NCI-H2081 (cell line): Measurements from ENCODE around the gene PARD3B.
"Not testable (repeated sequence)": the region's sequence is repeated elsewhere in the genome, so short reads cannot be mapped to it uniquely, and the experiment has no call there.

Experiments used
- DNase-seq, 2 experiments: peaks; one replicate each; lab custom pipeline; 2025; lab: John Stamatoyannopoulos, UW

PARD3B gene

DNA sequence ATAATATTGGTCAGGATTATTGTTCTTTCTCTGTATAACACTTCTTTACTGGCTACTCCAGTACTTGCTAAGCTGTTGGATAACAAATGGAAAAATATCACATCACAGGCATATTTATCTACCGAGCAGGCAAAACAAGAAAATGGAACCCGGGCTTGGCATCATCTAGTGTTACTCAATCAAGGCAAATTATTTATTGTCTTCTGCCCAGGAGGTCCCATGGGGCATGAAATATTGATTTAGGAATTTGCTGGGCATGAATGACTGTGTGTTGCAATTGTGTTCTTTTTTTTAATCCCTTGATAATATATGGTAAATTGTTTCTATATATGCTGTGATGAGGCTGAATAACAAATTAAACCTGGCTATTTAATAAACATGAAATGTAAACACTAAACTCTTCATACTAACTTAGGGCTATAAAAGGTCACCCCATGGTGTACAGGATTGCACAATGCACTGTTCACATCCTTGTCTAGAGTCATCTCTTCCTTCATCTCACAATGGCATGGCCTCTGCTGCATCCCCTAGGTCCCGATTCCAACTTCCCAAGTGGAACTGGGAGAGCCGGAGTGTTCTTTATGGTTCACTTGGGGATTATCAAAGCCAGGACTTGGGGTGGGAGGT lies 2.2 kb upstream of the PARD3B start:
- DNase-seq, result no peak

DNA sequence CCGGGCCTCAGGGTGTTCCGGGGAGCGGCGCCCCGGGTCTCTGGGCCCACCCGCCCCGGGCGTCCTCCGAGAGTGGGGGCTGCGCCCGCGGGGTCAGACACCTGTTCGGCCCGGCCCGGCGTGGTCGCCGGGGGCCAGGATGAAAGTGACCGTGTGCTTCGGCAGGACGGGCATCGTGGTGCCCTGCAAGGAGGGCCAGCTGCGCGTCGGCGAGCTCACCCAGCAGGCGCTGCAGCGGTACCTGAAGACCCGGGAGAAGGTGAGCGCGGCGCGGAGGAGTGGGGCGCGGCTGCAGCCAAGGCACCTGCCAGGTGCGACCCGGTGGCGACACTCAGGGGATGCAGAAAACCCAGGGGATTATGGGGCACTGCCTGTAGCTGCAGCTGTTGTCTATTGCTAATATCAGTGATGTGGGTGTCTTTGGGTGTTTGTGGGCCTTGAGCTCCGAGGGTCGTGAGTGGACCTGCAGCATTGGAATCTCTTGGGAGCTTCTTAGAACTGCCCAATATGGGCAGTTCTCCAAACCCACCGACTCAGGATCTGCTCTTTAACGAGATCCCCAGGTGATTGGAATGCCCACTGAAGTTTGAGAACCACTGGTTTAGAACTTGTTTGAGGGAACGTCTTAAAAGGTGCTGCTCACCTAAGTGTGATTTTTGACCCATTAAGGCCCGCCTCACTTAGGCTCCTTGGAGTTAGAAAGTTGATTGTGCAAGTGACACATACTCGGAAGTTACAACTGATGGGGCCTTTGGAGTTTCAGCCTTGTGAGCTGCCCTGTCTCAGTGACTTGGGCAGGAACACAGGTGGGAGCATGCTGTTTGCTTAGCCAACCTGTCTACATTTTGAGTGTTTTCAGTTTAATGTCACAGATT lies 823 bp downstream of the PARD3B start:
- DNase-seq, result peak; percentile 3 to 21

DNA sequence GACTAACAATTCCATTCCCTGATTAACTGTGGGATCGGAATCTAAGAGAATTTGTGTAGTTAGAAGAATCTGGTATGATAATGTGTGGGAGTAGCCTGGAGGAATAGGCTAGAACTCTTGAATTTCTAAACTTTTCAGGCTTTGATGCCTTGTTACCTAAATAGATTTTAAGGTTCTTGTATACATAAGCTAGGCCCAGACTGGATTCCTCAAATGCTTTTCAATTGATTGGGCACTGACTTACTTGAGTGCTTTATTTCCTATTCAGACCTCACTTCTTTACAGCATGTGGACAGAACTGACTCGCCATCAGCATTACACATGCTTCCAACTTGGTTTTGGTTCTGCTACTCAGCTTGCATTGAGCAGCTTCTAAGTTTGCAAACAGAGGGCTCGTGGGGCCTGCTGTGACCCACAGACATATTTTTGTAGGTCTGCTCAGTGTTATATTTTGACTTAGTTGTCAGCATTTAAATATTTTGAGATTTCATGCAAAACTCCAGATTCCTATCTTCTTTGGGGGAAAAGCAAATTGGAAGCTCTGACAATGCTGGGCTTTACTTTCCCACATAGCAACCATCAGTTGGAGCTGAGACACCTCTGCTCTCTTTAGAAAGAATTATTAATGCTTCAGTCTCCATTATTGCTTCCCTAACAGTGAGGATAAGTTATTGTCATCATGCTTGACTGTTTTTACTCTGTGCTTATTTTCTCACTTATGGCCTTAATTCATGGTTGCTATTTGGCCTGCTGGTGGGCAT lies 5.7 kb downstream of the PARD3B start:
- DNase-seq, result no peak

DNA sequence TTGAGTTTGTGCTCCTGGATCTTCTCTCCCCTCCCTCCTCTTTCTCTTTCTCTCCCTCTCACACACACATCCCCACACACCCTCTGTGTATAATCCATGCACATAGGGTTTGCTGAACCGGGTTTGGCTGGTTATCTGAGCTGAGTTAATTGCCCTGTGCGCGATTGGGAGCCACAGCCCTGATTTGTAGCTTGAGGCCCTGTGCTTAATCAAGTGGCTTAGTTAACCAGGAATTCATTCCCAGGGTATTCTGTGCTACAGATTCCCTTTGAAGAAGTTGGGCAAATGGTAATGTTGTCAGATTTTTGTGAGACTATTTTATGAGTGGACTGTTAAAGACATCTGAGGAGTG lies 6.2 kb downstream of the PARD3B start:
- DNase-seq, result no peak

DNA sequence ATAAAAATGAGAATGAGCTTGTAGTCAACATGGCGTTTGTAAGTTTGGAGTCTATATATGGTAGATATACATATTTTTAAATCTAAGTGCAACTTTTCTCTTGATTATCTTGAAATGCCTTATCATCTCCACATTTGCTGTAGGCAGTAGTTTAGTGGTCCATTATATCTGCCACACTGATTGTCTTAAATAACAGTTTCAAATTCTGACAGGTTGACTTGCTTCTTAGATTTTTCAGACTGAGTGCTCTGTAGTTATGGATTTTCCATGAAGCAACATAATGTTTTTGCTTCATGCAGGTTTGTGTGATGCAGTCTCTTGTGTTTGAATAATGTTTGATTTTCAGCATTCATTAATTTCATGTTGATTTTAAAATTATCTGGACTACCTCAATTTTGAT lies 12.3 kb downstream of the PARD3B start:
- DNase-seq, result no peak

DNA sequence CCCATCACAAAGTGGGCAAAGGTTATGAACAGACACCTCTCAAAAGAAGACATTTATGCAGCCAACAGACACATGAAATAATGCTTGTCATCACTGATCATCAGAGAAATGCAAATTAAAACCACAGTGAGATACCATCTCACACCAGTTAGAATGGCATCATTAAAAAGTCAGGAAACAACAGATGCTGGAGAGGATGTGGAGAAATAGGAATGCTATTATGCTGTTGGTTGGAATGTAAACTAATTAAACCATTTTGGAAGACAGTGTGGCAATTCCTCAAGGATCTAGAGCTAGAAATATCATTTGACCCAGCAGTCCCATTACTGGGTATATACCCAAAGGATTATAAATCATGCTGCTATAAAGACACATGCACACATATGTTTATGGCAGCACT lies 14.1 kb downstream of the PARD3B start:
- DNase-seq, result not testable (repeated sequence)

DNA sequence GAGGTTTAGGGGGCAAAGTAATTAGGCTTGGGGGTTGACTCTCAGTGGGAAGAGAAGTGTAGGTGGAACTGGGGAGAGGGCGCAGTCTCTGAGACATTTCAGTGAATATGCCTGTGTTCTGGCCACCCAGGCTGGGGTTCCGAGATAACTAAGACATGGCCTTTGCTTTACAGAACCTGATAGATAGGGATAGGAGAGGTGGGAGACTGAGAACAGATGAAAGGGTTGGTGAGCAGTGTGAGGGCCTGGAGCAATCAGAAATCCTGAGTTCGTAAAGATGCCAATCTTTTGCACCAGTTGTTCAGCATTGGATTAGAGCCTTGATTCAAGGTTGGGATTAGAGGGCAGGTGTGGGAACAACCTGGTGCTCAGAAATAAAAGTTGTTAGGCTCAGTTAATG lies 15.6 kb downstream of the PARD3B start:
- DNase-seq, result no peak

DNA sequence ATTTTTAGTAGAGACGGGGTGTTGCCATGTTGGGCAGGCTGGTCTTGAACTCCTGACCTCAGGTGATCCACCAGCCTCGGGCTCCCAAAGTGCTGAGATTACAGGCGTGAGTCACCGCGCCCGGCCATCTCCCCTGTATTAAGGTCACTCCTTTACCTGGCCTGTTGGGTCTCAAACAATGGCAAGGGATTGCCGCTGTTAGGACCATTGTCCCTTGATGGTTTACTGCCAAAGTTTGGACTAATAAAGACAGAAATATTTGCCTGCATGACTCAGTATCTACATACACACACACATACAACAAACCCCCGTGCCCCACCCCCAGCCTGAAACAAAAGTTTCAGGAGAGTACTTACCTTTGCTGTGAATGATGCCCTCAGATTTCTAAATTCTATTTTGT lies 16.5 kb downstream of the PARD3B start:
- DNase-seq, result no peak

DNA sequence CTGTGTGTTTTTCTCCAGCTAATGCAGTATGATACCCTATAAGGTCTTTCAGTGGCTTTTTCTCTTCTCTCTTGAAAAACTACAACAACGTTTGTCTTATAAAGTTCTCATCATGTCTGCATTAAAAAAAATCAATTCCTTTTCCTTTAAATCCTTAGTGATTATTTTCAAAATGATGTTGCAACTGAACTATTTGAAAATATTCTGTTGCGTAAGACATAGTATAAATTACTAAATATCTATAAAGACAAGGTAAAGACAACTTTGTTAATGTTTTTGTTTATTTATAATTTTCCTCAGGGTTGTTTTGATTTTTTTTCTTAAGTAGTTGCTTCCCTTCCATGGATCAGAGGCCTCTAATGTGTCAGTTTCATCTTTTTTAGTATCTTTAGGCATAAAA lies 21.2 kb downstream of the PARD3B start:
- no peak for DNase-seq

DNA sequence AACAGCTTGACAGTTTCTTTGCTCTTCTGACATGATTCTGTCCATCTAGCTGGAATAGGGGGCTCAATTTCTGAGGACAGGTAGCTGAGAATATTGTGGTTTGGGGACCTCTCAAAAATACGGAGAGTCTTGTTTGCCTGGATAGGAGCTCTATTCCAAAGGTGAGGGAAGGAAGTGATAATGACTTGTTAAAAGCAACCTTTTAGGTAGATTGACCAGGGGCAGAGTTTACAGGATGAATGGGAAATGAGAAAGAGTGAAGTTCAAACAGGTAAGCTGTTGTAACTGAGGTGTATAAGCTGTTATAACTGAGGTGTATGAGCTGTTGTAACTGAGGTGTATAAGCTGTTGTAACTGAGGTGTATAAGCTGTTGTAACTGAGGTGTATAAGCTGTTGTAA lies 25.1 kb downstream of the PARD3B start:
- DNase-seq, result no peak

DNA sequence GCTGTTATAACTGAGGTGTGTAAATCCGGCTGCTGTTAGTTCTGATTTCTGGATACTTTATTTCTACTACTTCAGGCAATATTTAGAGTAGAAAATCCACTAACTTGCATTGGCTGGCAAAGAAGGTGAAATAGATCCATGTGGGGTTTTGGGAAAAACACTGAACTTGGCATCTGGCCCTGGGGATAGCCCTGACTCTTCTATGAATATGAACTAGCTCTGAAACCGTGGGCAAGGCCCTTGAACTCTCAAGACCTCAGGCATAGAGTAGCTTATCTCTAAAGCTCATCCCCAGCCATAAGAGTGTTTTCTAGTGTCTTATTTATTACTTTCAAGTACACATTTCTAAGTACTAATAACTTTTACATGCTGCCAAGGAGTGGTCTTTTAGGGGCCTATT lies 25.8 kb downstream of the PARD3B start:
- DNase-seq, result no peak

DNA sequence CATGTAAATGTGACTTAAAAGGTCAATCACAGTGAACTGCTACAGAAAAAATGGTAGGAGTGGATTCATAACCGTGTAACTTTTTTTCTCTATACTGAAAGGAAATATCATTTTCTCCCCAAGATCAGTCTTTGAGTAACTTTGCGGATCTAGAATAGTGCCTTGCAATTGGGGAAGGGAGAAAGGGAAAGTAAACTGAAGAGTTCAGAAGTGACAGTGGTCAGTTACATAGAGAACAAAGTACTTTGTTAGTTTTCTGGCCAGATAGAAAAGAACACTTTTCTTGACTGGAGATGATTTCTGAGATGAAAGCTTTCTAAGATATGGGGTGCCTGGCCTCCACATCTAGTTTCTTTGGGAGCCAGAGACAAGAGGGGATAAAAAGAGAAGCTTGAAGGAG lies 26.6 kb downstream of the PARD3B start:
- no peak for DNase-seq

DNA sequence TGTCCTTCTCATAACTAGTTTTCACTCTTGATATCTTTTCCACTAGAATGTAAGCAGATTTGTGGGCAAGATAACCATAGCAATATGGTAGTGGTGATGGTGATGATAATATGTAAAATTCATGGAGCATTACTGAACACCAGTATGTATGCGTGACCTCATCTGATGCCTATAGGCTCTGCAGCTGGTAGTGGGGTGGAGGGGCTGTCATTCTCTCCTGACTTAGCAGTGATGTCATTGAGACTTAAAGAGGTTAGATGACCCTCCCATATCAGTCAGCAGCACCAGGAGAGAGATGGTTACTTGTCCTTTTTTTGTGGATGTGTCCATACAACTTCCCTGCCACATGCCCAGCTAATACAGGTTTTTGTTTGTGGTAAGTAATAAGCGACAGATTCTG lies 27.9 kb downstream of the PARD3B start:
- no peak for DNase-seq

DNA sequence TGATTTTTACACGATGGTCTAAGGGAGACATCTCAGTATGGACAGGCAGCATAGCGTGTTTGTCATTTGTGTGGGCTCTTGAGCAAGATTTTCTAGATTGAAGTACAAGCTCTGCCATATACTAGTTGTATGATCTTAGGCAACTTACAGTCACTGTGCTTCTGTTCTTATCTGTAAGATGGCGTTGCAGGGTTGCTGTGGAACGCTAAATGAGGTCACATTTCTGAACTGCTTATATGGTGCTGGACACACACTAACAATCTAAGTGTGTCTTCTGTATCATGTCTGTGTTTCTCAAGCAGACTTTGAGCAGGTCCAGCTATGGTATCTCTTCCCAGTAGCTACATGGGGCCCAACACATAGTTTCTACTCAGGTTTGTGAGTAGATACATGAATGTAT lies 29.2 kb downstream of the PARD3B start:
- no peak for DNase-seq

DNA sequence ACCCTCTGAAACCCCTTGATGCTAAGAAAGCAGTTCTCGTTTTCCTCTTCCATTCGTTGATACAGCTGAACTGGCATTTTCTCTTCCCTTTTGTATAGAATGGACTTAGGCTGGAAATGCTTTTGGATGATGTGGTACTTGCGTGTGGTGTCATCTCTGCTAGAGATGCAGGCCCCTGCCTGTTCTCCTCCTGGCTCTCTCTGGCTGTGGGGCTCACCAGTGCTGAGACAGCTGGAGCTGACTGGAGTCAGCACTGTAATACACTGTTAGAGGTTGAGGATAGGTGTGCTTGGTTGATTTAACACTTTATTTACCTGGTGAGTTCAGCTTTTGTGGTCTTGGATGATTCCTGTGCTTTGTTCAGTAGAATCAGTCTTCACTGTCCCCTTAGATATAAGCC lies 30.2 kb downstream of the PARD3B start:
- no peak for DNase-seq

DNA sequence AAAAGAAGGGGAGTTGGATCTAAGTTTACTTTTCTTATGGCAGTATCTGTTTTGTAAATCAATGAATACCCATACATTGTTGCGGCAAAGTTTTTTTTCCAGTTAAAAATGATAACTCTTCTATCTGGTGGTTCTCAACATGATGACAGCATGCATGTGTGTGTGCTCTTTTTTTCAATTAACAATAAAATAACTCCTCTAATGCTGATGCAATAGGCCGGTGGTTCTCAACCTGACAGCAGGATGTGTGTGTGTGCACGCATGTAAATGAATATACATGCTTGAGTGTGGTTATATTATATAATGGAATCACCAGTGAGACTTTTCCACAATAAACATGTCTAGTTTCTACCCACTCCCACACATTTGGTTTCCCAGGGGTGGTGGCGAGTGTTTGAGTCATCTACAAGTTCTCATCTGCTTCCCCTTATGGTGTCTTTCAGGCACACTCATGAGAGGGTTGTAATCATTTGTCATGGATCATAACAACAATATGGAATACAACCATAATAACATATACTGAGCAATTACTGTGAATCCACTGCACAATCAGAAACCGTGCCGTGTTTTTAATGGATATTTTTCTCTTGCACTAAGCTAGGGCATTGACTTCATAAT lies 31.2 kb downstream of the PARD3B start:
- DNase-seq, result no peak

DNA sequence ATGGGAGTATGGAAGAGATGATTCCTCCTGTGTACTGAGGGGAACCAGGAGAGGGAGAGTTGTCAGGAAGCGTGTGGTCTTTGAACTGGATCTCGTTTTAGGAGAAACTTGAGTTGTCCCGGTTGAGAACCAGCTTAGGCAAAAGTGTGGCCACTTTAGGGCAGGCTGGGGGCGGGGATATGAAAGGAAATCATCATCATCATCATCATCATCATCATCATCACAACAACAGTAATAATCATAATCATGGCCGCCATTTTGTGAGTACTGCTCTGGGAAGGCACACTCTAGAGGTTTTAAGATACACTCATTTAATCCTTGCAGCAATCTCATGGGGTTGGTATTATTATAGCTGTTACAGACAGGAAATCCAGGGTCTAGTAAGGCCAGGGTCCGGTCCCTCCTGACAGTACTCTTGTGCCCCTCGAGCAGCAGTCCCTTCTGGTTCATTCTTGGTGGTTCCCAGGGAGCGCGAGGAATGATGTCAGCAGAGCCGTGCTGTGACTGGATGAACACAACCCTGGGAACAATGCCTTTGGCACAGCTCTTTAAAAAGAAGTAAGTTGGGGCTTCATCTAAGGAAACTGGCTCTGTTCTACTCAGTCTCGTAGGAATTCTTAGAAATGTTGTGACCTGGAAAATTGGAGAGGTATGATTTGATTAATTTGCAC lies 33.8 kb downstream of the PARD3B start:
- no peak for DNase-seq

DNA sequence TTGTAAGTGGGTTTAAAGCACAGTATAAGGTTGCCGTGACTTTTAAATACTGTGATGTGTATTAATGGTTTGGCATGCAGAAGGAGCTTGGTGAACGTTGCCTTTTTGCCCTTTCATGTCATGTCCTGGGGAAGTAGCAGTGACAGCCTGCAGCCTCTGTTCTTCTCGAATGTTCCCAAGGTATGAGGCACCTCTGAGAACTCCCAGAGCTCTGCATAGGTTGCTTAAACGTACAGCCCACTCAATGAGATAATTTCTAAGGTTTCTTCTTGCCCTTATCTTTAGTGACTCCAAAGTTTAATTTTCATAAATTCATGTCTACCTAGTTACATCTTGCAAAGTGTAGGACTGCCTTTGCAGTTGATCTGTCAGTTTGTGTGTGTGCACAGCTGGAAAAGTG lies 36.7 kb downstream of the PARD3B start:
- DNase-seq, result no peak

DNA sequence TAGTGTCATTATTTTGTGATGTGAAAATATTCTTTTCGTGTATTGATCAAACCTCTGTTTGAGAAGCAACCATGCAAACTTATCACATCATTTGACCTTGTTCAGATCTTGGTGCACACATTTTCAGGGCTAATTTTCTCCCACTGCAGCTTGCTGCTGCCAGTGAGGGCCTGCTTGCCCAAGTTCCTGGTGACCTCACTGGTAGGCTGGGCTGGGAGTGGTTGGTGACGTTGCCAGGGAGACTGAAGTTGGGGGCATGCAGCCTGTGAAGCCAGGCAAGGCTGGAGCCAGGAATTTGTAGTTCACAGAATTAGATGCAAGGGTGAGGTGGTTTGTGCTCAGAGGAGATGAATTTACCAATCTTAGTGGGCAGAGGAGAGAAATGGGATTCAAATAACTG lies 38.5 kb downstream of the PARD3B start:
- no peak for DNase-seq

DNA sequence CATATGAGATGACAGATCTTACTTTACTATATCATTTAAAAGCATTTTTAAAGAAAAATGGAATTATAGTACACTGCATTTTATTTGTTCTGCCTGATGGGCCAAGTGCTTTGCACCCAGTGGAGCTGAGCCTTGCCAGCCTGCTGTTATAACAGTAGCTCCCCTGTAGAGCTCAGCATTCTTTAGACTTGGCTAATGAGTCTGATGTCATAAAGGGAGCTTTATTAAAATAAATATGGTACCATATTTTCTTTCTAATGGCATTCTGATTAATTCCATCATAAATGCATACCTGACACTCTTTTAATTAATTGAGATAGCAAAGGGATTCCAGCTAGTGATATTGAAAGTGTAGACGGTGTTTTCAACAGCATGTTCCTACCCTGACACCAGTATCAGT lies 40.7 kb downstream of the PARD3B start:
- peak in 1 of 2 experiments; percentile 10 for DNase-seq

DNA sequence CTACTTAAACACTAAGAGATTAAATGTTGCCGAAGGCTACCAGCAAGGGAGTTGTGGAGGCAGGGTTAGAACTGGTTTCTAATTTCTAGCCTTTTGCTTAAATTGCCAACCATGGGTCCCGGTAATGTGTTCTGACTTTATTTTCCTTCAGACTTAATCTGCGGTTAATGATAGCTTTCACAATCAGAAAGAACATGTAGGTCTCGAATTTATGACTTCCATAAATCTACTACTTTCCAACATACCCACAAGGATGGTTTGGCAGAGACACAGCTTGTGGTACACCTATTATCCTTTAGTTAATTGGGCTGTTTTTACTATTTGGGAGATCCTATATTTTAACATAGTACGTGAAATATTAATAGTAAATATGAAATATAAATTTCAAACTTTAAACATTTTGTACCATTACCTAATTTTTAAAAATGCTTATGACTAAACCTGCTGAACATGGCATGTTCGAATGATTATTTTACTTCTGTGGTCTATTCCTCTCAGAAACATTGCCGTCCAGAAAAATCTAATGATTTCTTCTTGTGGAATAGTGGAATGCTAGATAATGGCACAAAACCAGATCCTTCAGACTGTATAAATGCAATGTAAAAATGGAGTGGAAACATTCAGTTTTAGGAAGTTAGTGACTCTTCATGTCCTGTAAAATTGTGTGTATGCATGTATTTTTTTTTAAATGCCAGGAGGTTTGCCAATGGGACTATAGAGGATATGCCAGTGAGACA lies 41.3 kb downstream of the PARD3B start:
- DNase-seq, result no peak
